Stimulated activated CD4-positive, alpha-beta T cell treated with anti-CD3 and anti-CD28 coated beads, TNF-alpha, amount 100 ng/mL, for 4 hours (primary cell): ENCODE data around the gene PTCD3.

Experiments
- DNase-seq, 3 experiments: peaks; one replicate each; pipeline ENCODE4 v3.0.0-alpha.2; 2020; ENCODE audit warnings: low read depth in 3 of 3

Gene PTCD3

DNA sequence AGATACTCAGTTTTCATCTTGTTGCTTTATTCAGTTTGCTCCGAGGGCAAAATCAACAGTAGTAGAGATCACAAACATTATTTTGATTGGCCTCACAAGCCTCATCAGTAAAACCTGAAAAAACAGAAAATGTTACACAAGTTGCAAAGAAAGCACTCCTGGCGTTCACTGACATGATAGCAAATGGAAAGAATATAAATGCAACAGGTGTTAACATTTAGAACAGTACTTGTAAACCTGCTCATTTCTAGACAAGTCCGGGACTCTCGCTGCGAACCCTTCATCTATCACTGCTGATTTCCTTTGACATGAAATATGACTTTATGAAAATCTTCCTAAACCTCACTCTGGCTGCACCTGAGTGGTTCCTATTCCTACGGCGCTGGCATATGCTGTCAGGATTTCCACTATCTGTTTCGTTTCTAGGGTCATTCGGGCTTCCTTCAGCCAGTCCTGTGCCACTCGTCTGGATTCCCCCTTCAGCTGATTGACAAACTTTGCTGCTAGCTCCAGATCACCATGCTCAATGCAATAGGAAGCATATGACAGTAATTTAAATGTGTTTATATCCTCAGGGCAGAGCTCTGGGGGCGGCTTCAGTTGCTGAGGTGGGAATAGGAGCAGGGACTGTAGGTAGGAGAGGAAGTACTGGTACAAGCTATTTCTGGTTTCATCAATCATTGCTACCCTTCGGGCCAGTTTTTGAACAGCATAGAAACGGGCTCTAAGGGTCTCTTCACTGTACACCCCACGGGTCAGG is 38.1 kb downstream of the PTCD3 start:
- no peak for DNase-seq

DNA sequence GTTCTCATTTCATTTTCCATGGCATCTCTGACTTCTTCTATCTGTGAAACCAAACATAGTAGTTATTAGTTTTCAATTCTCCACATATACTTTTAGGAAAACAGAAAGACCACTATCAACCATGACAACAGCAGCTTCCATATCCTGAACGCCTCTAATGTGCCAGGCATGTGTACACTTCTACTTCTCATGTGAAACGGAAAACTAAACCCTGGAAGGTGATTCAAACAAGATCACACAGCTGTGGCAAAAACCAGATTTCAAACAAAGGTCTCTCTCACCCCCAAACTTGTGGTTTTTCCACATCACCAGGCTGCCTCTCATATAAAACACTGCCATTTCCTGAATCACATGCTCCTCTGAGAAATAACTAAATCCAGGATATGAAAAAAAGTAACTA is 41.8 kb downstream of the PTCD3 start:
- DNase-seq: no peak

DNA sequence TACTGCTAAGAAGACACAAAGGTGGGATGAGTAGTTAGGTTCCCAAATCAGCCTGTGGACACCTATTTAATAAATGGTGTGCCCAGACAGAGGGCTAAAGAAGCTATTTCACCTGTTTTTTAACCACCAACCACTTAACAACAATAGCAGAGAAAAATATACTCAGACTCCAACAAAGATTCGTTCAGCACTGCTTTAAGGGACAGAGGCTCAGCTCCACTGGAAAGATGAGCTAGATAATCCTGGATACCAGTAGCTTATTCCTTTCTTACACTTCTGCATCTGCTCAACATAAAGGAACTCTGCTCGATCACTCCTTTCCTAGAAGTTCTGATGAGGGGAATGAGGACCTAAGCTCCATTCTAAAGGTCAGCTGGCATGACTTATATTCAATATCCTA is 44.5 kb downstream of the PTCD3 start:
- no peak for DNase-seq

DNA sequence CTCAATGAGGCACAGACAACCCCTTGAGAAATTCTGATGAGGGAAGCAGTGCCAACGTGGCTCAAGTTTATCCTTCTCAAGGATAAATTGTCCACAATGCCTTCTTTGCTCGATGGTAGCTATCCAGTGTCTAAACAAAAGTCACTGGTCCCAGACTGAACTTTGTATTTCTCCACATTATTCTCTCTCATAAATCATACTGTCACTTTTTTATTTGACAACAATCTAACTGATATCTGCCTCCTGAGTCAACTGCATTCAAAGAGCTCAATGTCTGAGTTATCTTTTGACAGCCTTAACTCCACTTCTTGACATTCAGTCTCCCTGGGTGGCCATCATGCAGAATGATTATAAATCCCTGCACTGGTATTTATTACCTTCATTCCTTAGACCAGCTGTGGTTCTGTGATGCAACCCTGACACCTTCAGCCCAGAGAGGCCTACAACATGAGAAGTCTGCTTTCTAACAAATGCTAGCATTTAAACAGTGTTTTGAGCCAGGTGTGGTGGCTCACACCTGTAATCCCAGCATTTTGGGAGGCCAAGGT is 51.0 kb downstream of the PTCD3 start:
- DNase-seq: no peak

DNA sequence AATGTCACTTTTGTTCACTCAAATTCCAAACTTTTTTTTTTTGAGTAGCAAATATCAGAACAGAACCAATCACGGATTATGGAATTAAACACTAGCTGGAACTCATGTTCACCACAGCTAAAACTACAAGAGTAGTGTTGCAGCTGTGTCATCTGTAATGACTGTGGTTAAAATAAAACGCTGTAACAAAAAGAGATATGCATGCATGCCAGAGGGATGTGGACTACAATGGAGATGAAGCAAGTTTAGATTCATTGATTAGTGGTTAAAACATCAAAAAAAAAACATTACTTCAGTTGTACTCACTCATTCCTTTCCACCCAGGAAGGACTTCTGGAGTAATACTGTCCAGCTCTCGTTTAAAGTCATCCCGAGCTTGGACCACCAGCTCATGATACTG is 52.3 kb downstream of the PTCD3 start:
- DNase-seq: no peak

DNA sequence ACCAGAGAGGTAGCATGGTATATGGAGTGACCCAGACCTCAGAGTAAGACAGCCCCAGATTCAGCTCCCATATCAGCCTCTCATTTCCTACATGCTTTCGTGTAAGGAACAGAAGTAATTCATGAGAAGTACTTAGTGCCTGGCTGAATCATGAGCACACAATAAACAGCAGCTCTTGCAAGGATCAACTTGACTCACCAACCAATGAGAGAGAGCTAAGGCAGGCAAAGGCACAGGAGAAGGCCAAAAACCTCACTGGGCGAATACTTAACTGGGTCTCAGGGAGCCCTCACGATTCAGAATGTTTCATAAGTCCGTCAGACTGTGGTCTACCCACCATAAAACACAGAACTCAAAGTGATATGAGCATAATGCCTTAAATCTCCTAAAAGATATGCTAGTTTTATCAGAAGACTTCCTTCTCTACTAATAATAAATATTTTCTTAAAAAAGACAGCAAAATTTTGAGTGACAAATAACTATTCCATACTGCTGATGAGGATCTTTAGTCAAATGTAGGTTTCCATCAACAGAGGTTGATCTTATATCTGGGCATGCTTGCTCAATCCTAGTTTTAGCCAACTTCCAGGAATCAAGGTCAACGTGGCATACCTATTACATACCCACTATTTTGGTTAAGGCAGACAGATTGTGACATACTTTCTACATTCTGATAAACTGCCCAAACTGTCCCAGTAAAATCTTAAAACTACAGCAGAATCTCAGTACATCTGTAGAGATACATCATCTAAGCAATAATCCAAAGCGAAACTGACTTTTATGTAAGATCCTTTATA is 54.3 kb downstream of the PTCD3 start:
- no peak for DNase-seq

DNA sequence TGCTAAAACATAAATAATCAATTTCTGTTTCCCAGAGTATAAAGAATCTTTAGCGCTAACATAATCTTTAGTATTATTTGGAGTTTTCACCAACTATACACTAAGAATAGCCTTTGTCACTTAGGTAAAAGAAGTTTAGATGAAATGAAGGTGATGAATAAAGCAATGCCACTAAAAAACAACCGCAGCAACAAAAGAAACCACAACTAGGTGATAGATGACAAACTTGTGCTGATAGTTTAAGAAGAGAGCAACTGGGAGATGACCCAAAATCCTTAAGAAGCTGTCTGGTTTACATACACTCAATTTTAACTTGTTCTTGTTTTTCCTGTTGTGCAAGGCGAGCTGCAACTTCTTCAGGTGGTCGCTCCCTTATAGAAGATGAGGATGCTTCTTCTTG is 64.4 kb downstream of the PTCD3 start:
- DNase-seq: no peak

DNA sequence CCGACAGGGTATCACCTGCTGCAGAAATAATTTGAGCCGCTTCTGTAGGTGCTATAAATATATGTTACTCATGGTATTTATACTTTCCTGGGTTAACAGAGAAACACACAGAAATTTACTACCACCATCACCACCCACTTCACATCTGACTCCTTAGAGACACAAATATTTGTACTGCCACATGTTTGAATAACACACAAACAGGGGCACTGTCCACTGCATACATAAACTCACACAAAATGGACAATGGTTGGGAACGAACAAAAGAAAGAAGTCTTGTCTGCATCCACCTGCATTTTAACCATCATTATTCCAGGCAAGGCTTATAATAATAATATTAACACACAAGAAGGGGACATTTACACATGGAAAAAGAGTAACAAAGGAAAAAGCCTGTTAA is 65.3 kb downstream of the PTCD3 start:
- no peak for DNase-seq

DNA sequence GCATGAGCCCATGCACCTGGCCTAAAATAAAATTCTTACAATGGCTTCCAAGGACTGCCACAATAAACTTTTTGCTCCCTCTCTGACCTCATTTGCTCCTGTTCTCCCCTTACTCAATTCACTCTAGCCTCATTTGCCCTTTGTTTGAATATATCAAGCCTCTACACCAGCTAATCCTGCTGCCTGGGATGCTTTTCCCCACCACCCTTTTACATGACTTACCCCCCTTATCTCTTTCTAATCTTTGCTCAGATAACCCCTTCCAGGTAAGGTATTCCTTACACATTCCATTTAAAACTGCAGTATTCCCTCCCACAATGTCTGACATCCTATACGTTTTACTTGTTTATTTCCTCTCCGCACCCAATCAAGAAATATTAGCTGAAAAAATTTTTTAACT is 66.6 kb downstream of the PTCD3 start:
- no peak for DNase-seq

DNA sequence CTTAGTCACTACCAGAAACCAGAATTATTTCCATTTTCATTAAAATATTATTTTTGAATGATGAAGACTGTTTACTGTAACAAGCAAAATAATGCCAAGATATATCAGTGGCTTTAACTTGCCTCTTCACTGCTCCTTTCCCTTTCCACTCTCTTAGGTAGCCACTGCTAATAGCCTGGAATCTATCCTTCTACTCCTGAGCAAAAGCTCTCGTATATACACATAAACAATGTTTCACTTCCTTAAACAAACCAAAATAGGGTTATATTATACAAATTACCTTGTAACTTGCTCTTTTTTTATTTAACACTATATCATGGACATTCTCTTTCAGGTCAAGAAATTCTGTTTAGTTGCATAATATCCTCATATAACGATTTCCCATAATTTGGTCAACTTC is 68.4 kb downstream of the PTCD3 start:
- no peak for DNase-seq

DNA sequence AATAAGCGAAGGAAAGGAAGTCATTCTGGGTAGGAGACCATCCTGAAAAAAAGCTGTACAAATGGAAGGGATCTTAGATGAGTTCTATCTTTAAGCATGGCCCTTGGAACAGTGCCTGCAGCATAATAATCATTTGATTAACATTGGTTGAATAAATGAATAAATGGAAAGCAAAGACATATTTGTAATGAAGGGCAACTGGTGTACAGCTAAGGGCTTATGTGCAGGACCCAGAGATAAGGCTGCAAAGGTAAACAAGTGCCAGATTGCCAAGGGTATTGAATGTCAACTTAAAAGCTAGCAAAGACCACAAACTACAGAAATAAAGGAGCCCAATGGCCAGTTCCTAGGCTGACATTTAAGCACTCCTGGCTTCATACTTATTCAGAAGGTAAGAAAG is 69.8 kb downstream of the PTCD3 start:
- DNase-seq: no peak

DNA sequence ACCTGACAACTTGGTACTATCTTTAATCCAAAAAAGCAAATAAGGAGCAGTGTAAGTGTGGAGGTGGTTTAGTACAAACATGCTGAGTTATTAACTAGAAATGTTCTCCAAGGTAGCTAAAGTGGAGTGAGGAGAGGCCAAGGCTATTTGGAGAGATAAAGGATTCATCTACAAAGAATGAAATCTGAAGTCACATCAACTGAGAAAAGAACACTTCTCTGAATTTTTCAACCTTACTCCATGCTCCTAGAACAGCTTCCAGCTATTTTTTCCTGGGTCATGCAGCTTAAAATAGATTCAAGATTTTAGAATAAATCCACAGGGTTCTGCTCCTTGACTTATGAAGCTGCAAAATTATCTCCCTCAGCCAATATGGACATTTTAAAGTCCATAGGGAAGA is 70.6 kb downstream of the PTCD3 start:
- no peak for DNase-seq

DNA sequence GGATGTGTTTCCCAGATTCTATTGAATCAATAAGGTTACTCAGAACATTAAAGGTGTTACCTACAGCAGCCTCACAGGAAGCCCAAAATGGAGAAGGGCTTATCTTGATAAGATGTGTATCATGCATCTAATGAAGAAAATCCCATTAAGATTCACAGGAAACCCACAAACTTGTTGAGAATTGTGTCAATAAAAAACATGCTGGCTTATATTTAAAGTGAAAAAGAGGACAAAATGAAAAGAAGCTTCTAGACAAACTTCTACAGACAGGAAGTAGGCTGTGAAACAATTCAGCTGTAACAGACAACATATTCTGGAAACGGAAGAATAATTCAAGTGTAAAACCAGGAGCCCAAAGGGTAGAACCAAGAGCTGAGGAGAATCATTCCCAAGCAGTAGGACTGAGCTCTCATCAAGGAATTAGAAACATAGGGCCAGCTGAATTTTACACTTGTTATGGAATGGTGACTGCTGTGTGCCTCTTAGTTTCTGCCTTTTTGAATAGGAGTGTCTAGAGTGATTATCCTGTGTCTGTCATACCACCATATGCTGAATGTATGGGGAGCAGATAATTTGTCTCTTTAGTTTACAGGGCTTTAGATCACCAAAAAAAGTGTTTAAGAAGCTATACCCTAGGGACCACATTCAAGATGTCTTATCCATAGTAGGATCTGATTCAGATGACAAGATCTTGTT is 79.6 kb downstream of the PTCD3 start:
- no peak for DNase-seq

DNA sequence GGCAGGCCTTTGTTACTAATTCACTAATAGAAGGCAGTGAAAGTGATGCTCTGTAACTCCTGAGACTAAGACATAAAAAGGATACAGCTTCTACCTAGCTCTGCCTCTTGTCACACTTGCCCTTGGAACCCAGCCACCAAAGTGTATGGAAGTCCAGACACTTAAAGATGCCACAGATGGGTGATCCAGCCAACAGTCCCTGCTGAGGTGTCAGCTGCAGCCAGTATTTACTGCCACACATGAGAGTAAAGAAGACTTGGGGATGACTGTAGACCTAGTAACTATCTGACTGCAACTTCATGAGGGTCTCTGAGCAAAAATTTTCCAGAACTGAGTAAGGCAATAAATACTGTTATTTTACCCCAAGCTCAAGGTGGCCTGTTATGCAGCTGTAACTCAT is 80.4 kb downstream of the PTCD3 start:
- no peak for DNase-seq

DNA sequence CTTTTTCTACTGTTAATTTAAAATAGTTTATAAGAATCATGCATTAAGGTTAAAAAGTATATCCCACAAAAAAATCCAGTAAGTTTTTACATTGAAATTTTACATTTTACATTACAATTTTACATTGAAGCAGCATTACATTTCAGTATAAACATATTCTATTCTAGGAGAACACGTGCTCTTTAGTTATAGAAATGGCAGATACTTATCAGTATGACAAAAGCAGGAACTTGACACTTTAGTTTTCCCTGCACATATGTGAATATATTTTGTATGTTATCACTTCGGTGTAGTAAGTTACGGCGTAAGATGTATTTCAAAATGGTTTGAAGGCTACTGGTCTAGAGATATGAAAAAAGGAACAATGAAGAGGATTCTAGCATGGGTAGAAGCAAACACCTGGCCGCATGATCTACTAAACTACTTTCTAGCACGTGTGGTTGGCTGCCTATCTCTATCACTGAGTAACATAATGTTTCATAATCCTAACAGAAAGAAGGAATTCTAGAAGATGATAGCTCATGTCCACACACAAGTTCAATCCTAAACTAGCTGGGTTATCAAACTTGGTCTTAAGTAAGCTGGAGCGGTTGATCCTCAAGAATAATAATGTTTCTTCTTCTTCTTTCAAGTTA is 83.9 kb downstream of the PTCD3 start:
- DNase-seq: no peak
